Keratinocyte (primary cell): ENCODE measurements around the gene TAF1D.

Experiments used
- EZH2 ChIP-seq: IDR thresholded peaks from one replicate; pipeline ENCODE4 v1.6.1; 2012; ENCODE audit warnings: inconsistent platforms, mild to moderate bottlenecking, low read length, moderate library complexity
- TF ChIP-seq, protein P1 (sequence below), 3 experiments: IDR thresholded peaks in 1 of 3; conservative IDR thresholded peaks in 1 of 3; optimal IDR thresholded peaks in 1 of 3; 2 replicates in 2 of 3; 3 replicates in 1 of 3; pipeline versions ENCODE3 to v1.5.1; 2011; ENCODE audit warnings: low read length in 3 of 3, mild to moderate bottlenecking in 3 of 3, moderate library complexity in 2 of 3, control low read depth in 1 of 3, inconsistent platforms in 1 of 3; ENCODE audit not compliant: insufficient read depth in 2 of 3; ENCODE audit errors: extremely low read depth in 1 of 3

DNA sequence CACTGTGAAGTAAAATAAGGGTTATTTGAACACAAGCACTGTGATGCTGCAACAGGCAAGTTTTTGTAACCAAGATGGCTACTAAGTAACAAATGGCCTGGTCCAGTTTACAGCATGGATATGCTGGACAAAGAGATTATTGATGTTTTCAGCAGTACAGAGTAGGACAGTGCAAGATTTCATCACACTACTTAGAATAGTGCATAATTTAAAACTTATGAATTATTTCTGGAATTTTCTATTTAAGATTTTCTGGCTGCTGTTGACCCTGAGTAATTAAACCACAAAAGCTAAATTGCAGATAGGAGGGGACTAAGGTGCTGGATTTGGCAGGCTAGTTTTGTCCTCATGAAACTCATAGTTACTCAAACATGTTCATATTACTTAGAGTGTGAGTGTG, 46.7 kb downstream of the TAF1D start:
- TF ChIP-seq, protein P1, sequence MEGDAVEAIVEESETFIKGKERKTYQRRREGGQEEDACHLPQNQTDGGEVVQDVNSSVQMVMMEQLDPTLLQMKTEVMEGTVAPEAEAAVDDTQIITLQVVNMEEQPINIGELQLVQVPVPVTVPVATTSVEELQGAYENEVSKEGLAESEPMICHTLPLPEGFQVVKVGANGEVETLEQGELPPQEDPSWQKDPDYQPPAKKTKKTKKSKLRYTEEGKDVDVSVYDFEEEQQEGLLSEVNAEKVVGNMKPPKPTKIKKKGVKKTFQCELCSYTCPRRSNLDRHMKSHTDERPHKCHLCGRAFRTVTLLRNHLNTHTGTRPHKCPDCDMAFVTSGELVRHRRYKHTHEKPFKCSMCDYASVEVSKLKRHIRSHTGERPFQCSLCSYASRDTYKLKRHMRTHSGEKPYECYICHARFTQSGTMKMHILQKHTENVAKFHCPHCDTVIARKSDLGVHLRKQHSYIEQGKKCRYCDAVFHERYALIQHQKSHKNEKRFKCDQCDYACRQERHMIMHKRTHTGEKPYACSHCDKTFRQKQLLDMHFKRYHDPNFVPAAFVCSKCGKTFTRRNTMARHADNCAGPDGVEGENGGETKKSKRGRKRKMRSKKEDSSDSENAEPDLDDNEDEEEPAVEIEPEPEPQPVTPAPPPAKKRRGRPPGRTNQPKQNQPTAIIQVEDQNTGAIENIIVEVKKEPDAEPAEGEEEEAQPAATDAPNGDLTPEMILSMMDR (optimal IDR thresholded peaks at IDR 0.05 in 1 of 3, IDR thresholded peaks at IDR 0.05 in 1 of 3, conservative IDR thresholded peaks at IDR 0.05 in 1 of 3; ENCODE audit: extremely low read depth in 1 of 3, insufficient read depth in 2 of 3, low read length in 3 of 3) = no peak
- no peak for TF ChIP-seq EZH2
